Measurements from ENCODE around the gene DNAH14.

Gene DNAH14

GRCh38 chr1:225396357-225396756, 466.9 kb downstream of the DNAH14 start:
- Histone ChIP-seq H3K4me3 (ENCODE audit: low read length) (no peak overlapping the region), H3K79me2 (ENCODE audit: low read length) (no peaks in the 10 kb centered on the region; the same call in 1 of the 2 replicates), H2AFZ (ENCODE audit: low read length) (no peak overlapping the region), H3K27ac (ENCODE audit: low read length) (no peak overlapping the region), H3K9ac (ENCODE audit: low read length) (no peak overlapping the region), H3K27me3 (replicated peaks; ENCODE audit: insufficient read depth, low read length) (no peaks in the 10 kb centered on the region), H3K4me2 (ENCODE audit: low read depth, low read length) (no peak overlapping the region), H3F3A (ENCODE audit: insufficient read depth, low read length) (0 out of 2 replicates have a peak, but pooled peaks cover 3% of the 10 kb centered on the region), H3K9me3 (replicated peaks; ENCODE audit: insufficient read depth, low read length) (no peaks in the 10 kb centered on the region), H4K20me1 (ENCODE audit: insufficient read depth, low read length) (no peaks in the 10 kb centered on the region), H3K36me3 (replicated peaks; ENCODE audit: insufficient read depth, low read length) (0 out of 2 replicates have a peak, but pooled peaks cover 11% of the 10 kb centered on the region), H3K9me2 (replicated peaks; ENCODE audit: insufficient read depth, low read length) (no peaks in the 10 kb centered on the region), H3K4me1 (ENCODE audit: low read length) (no peaks in the 10 kb centered on the region)
- no peak for DNase-seq
- TF ChIP-seq EZH2phosphoT487 (IDR thresholded peaks at IDR 0.05; ENCODE audit: low read length): no peak
- TF ChIP-seq EZH2 (optimal IDR thresholded peaks at IDR 0.05; ENCODE audit: low read depth, low read length): no peak
- no peak for TF ChIP-seq CTCF (IDR thresholded peaks at IDR 0.05; ENCODE audit: low read length)

GRCh38 chr1:225400968-225401367, 471.5 kb downstream of the DNAH14 start:
- TF ChIP-seq EZH2 (optimal IDR thresholded peaks at IDR 0.05; ENCODE audit: low read depth, low read length) (no peak), CTCF (IDR thresholded peaks at IDR 0.05; ENCODE audit: low read length) (no peak), EZH2phosphoT487 (IDR thresholded peaks at IDR 0.05; ENCODE audit: low read length) (no peak)
- peaks cover 29% of the 10 kb centered on the region for H3K36me3 ChIP-seq (replicated peaks; ENCODE audit: insufficient read depth, low read length)

GRCh38 chr1:225406976-225407725, 477.7 kb downstream of the DNAH14 start:
- peaks cover 47% of the 10 kb centered on the region for H3K36me3 ChIP-seq (replicated peaks; ENCODE audit: insufficient read depth, low read length)
- peaks cover 62% of the 10 kb centered on the region for H3K79me2 ChIP-seq (ENCODE audit: low read length)
- H4K20me1 ChIP-seq (ENCODE audit: insufficient read depth, low read length): no peaks in the 10 kb centered on the region
- no peaks in the 10 kb centered on the region for H3K4me1 ChIP-seq (ENCODE audit: low read length)
- no peak overlapping the region for H2AFZ ChIP-seq (ENCODE audit: low read length)
- no peaks in the 10 kb centered on the region for H3K9me3 ChIP-seq (replicated peaks; ENCODE audit: insufficient read depth, low read length)
- H3F3A ChIP-seq (ENCODE audit: insufficient read depth, low read length): no peaks in the 10 kb centered on the region
- no peaks in the 10 kb centered on the region for H3K9me2 ChIP-seq (replicated peaks; ENCODE audit: insufficient read depth, low read length)
- TF ChIP-seq CTCF (IDR thresholded peaks at IDR 0.05; ENCODE audit: low read length) (no peak), EZH2 (optimal IDR thresholded peaks at IDR 0.05; ENCODE audit: low read depth, low read length) (no peak), EZH2phosphoT487 (IDR thresholded peaks at IDR 0.05; ENCODE audit: low read length) (no peak)
- no peak overlapping the region for H3K27ac ChIP-seq (ENCODE audit: low read length)
- H3K9ac ChIP-seq (ENCODE audit: low read length): no peak overlapping the region
- no peaks in the 10 kb centered on the region for H3K27me3 ChIP-seq (replicated peaks; ENCODE audit: insufficient read depth, low read length)
- DNase-seq: no peak
- H3K4me3 ChIP-seq (ENCODE audit: low read length): no peak overlapping the region
- H3K4me2 ChIP-seq (ENCODE audit: low read depth, low read length): no peak overlapping the region

More at GRCh38 chr1:225400968-225401367, 471.5 kb downstream of the DNAH14 start:
- Histone ChIP-seq H2AFZ (ENCODE audit: low read length) (no peak overlapping the region), H4K20me1 (ENCODE audit: insufficient read depth, low read length) (no peaks in the 10 kb centered on the region), H3K9me2 (replicated peaks; ENCODE audit: insufficient read depth, low read length) (no peaks in the 10 kb centered on the region), H3K4me3 (ENCODE audit: low read length) (no peak overlapping the region), H3K4me1 (ENCODE audit: low read length) (no peaks in the 10 kb centered on the region), H3K27me3 (replicated peaks; ENCODE audit: insufficient read depth, low read length) (no peaks in the 10 kb centered on the region), H3K9me3 (replicated peaks; ENCODE audit: insufficient read depth, low read length) (no peaks in the 10 kb centered on the region), H3K27ac (ENCODE audit: low read length) (no peak overlapping the region), H3F3A (ENCODE audit: insufficient read depth, low read length) (no peaks in the 10 kb centered on the region), H3K4me2 (ENCODE audit: low read depth, low read length) (no peak overlapping the region), H3K79me2 (ENCODE audit: low read length) (peaks cover 17% of the 10 kb centered on the region), H3K9ac (ENCODE audit: low read length) (no peak overlapping the region)
- DNase-seq: no peak

All from MM.1S (cell line).